ENCODE data around the gene ACOT7. TPM values are rescaled to one million over a fixed set of nuclear protein-coding genes. Genes with fewer than 3 reads are reported as not detected.
A peak's percentile ranks its signal among the peaks of the same experiment; 100 is the strongest.

The ACOT7 gene
- total RNA-seq, 2 donors from 2014 or later = 16.9 to 24.9 TPM

- TF ChIP-seq POLR2AphosphoS5 (IDR thresholded peaks at IDR 0.05) (no peak), CTCF (IDR thresholded peaks at IDR 0.05) (no peak), POLR2A (IDR thresholded peaks at IDR 0.05) (no peak)
- no peaks in the 10 kb centered on the region for H3K27me3 ChIP-seq (replicated peaks; ENCODE audit: insufficient read depth)
- H3K9me3 ChIP-seq = no peaks in the 10 kb centered on the region
- 94% methylated on average over 8 of the region's 8 CpGs for WGBS
- H3K27ac ChIP-seq = no peak overlapping the region
- no peak for DNase-seq (ENCODE audit: low spot score)
- no peaks in the 10 kb centered on the region for H3K36me3 ChIP-seq
- intact Hi-C loops (cut with DNase I) = no loop called here
- no peak overlapping the region for H3K4me3 ChIP-seq
- H3K4me1 ChIP-seq (replicated peaks) = peaks cover 10% of the 10 kb centered on the region
These were observed 22.7 kb upstream of the ACOT7 start for GRCh38 chr1:6416295-6416656.

GRCh38 chr1:6414881-6415626, 21.5 kb upstream of the ACOT7 start:
- intact Hi-C loops (cut with DNase I) = no loop called here
- DNase-seq (ENCODE audit: low spot score) = no peak
- peak overlapping the region in 1 of 2 donors; percentile 62 for H3K27ac ChIP-seq
- H3K36me3 ChIP-seq = no peaks in the 10 kb centered on the region
- no peak overlapping the region for H3K4me3 ChIP-seq
- peaks cover 8% of the 10 kb centered on the region for H3K4me1 ChIP-seq (replicated peaks)
- 23% methylated on average over 17 of the region's 17 CpGs for WGBS
- H3K9me3 ChIP-seq = no peaks in the 10 kb centered on the region
- TF ChIP-seq POLR2A (IDR thresholded peaks at IDR 0.05) (no peak), POLR2AphosphoS5 (IDR thresholded peaks at IDR 0.05) (peak; percentile 22)
- H3K27me3 ChIP-seq (replicated peaks; ENCODE audit: insufficient read depth) = no peaks in the 10 kb centered on the region

GRCh38 chr1:6414443-6414844, 20.9 kb upstream of the ACOT7 start:
- no peak overlapping the region for H3K4me3 ChIP-seq
- peaks cover 7% of the 10 kb centered on the region for H3K4me1 ChIP-seq (replicated peaks)
- intact Hi-C loops (cut with DNase I) = no loop called here
- no peaks in the 10 kb centered on the region for H3K27me3 ChIP-seq (replicated peaks; ENCODE audit: insufficient read depth)
- peak overlapping the region; percentile 17 to 62 for H3K27ac ChIP-seq
- H3K36me3 ChIP-seq = no peaks in the 10 kb centered on the region
- peak; percentile 39 for DNase-seq (ENCODE audit: low spot score)
- WGBS = 8% methylated on average over 14 of the region's 15 CpGs
- TF ChIP-seq CTCF (IDR thresholded peaks at IDR 0.05) (peak in 2 of 4 experiments; percentile 21 to 28), POLR2A (IDR thresholded peaks at IDR 0.05) (no peak)
- no peaks in the 10 kb centered on the region for H3K9me3 ChIP-seq

- H3K36me3 ChIP-seq = no peaks in the 10 kb centered on the region
- H3K9me3 ChIP-seq = no peaks in the 10 kb centered on the region
- intact Hi-C loops (cut with DNase I) = no loop called here
- no peak overlapping the region for H3K4me3 ChIP-seq
- no peaks in the 10 kb centered on the region for H3K27me3 ChIP-seq (replicated peaks; ENCODE audit: insufficient read depth)
- DNase-seq (ENCODE audit: low spot score) = peak; percentile 63
- no peaks in the 10 kb centered on the region for H3K4me1 ChIP-seq (replicated peaks)
- 38% methylated on average over 6 of the region's 6 CpGs for WGBS
- TF ChIP-seq POLR2A (IDR thresholded peaks at IDR 0.05) (no peak), CTCF (IDR thresholded peaks at IDR 0.05) (no peak), POLR2AphosphoS5 (IDR thresholded peaks at IDR 0.05) (peak; percentile 91)
- H3K27ac ChIP-seq = peak overlapping the region in 1 of 2 donors; percentile 62
These were observed 19.3 kb upstream of the ACOT7 start for GRCh38 chr1:6412896-6413295.

- Histone ChIP-seq H3K4me3 (no peak overlapping the region), H3K27ac (no peak overlapping the region), H3K27me3 (replicated peaks; ENCODE audit: insufficient read depth) (no peaks in the 10 kb centered on the region), H3K36me3 (no peaks in the 10 kb centered on the region), H3K9me3 (no peaks in the 10 kb centered on the region), H3K4me1 (replicated peaks) (no peaks in the 10 kb centered on the region)
- intact Hi-C loops (cut with DNase I) = no loop called here
- WGBS = 89% methylated on average over 13 of the region's 13 CpGs
- DNase-seq (ENCODE audit: low spot score) = no peak
- no peak for TF ChIP-seq POLR2A (IDR thresholded peaks at IDR 0.05)
- no peak for TF ChIP-seq POLR2AphosphoS5 (IDR thresholded peaks at IDR 0.05)
- TF ChIP-seq CTCF (IDR thresholded peaks at IDR 0.05) = no peak
These were observed 16.8 kb upstream of the ACOT7 start for GRCh38 chr1:6410248-6410893.

Measured in prostate gland (tissue), 2 donors.